ENCODE data around the gene SH3BP2.

The SH3BP2 gene

DNA sequence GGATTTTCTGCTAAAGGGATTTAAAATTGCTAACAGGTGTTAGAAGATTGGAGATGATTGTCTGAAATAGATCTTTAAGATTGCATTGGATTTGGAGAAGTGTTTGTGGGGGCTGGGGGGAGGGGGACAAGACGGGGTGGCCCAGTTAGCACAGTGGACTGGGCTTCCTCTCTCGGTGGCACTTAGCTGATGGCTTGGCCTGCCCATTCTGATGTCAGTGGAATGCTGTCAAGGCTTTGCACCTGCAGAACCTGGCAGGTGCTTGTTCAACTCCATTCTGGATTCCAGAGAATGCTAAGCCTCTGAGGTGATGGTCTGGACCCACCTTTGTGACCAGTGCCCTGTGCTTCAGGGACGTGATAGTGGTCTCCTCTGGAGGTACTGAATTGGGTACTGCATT is 94.5 kb downstream of the SH3BP2 start:
- no peak for DNase-seq

DNA sequence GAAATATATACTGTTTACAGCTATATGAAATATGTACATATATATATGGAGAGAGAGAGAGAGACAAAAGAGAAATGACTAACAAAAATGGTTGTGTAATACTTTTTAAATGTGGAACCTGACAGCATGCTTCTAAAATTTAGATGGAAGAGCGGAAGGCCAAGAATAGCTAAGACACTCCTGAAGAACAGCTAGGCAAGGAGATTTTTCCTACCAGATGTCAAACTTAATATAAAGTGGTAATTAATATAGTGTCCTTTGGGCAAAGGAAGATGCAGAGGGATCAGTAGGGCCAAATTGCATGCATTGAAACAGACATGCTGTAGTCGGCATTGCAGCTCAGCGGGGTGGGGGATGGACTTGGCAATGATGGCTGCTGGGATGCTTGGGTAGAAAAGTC is 96.0 kb downstream of the SH3BP2 start:
- no peak for DNase-seq

All from 8988T (cell line).